ENCODE measurements around the gene TSHZ2.
"Not testable (repeated sequence)": the region's sequence is repeated elsewhere in the genome, so short reads cannot be mapped to it uniquely, and the experiment has no call there.

TSHZ2 gene

GRCh38 chr20:52965380-52965779 lies 6.8 kb upstream of the TSHZ2 start:
- no peak for DNase-seq

GRCh38 chr20:52965819-52966218 lies 6.3 kb upstream of the TSHZ2 start:
- no peak for DNase-seq

GRCh38 chr20:52966543-52966942 lies 5.6 kb upstream of the TSHZ2 start:
- DNase-seq, result not testable (repeated sequence)

- DNase-seq, result no peak
Observed at GRCh38 chr20:52971498-52972189, 514 bp upstream of the TSHZ2 start.

GRCh38 chr20:52972965-52973819 lies 1.0 kb downstream of the TSHZ2 start:
- DNase-seq, result no peak

- no peak for DNase-seq
Observed at GRCh38 chr20:52974179-52974594, 2.0 kb downstream of the TSHZ2 start.

GRCh38 chr20:52975029-52975732 lies 3.0 kb downstream of the TSHZ2 start:
- DNase-seq, result no peak

- no peak for DNase-seq
Observed at GRCh38 chr20:52975803-52976531, 3.8 kb downstream of the TSHZ2 start.

- no peak for DNase-seq
Observed at GRCh38 chr20:52978851-52979250, 6.7 kb downstream of the TSHZ2 start.

GRCh38 chr20:52981051-52981450 lies 8.9 kb downstream of the TSHZ2 start:
- DNase-seq, result no peak

- no peak for DNase-seq
Observed at GRCh38 chr20:52983726-52984450, 11.7 kb downstream of the TSHZ2 start.

- no peak for DNase-seq
Observed at GRCh38 chr20:52984451-52984810, 12.3 kb downstream of the TSHZ2 start.

- DNase-seq, result no peak
Observed at GRCh38 chr20:52985687-52986086, 13.5 kb downstream of the TSHZ2 start.

GRCh38 chr20:52987295-52987694 lies 15.1 kb downstream of the TSHZ2 start:
- no peak for DNase-seq

GRCh38 chr20:52991830-52992229 lies 19.7 kb downstream of the TSHZ2 start:
- no peak for DNase-seq

- DNase-seq, result no peak
Observed at GRCh38 chr20:52992632-52993031, 20.5 kb downstream of the TSHZ2 start.

GRCh38 chr20:52993076-52993475 lies 20.9 kb downstream of the TSHZ2 start:
- no peak for DNase-seq

- no peak for DNase-seq
Observed at GRCh38 chr20:52994184-52994970, 22.2 kb downstream of the TSHZ2 start.

GRCh38 chr20:52996130-52996529 lies 24.0 kb downstream of the TSHZ2 start:
- no peak for DNase-seq

- DNase-seq, result no peak
Observed at GRCh38 chr20:52996658-52997057, 24.5 kb downstream of the TSHZ2 start.

GRCh38 chr20:52998268-52998667 lies 26.1 kb downstream of the TSHZ2 start:
- DNase-seq, result no peak
